Measurements from ENCODE around the gene RCAN3.
"Not testable (repeated sequence)": the region's sequence is repeated elsewhere in the genome, so short reads cannot be mapped to it uniquely, and the experiment has no call there.

Gene RCAN3

GRCh38 chr1:24486331-24487065, 16.1 kb upstream of the RCAN3 start:
- DNase-seq (ENCODE audit: low read depth) = no peak

GRCh38 chr1:24487455-24487854, 15.2 kb upstream of the RCAN3 start:
- DNase-seq (ENCODE audit: low read depth) = no peak

GRCh38 chr1:24488159-24488558, 14.5 kb upstream of the RCAN3 start:
- peak; percentile 80 for DNase-seq (ENCODE audit: low read depth)

DNA sequence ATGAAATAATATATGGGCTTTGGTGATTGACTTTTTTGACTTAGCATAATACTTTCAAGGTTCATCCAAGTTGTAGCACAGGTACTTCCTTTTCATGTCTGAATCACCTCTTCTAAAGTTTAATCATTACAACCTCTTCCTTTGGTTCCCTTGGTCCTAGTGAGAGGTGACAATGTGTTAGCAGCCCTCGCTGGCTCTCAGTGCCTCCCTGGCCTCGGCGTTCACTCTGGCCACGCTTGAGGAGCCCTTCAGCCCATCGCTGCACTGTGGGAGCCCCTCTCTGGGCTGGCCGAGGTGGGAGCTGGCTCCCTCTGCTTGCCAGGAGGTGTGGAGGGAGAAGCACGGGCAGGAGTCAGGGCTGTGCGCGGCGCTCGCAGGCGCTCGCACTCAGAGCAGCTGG, 13.0 kb upstream of the RCAN3 start:
- no peak for DNase-seq (ENCODE audit: low read depth)

DNA sequence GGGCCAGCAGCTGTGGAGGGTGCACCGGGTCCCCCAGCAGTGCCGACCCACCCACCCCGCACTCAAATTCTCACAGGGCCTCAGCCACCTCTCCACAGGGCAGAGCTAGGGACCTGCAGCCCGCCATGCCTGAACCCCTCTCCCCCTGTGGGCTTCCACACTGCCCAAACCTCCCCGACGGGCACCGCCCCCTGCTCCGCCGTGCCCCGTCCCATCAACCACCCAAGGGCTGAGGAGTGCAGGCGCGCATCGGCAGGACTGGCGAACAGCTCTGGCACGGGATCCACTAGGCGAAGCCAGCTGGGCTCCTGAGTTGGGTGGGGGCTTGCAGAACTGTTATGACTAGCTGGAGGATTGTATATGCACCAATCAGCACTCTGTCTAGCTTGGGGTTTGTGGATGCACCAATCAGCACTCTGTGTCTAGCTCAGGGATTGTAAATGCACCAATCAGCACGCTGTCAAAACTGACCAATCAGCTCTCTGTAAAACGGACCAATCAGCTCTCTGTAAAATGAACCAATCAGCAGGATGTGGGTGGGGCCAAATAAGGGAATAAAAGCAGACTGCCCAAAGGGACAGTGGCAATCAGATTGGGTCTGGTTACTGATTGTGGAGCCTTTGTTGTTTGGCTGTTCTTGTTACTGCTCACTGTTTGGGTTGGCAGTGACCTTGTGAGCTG, 12.4 kb upstream of the RCAN3 start:
- DNase-seq (ENCODE audit: low read depth) = no peak

GRCh38 chr1:24491577-24492360, 10.9 kb upstream of the RCAN3 start:
- DNase-seq (ENCODE audit: low read depth) = no peak

DNA sequence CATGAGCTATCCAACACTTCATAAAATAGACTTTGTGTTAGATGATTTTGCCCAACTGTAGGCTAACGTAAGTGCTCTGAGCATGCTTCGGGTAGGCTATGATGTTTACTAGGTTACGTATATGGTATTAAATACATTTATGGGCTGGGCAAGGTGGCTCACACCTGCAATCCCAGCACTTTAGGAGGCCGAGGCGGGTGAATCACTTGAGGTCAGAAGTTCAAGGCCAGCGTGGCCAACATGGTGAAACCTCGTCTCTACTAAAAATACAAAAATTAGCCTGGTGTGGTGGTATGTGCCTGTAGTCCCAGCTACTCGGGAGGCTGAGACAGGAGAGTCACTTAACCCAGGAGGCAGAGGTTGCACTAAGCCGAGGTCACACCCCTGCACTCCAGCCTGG, 9.7 kb upstream of the RCAN3 start:
- not testable (repeated sequence) for DNase-seq (ENCODE audit: low read depth)

- DNase-seq (ENCODE audit: low read depth) = no peak
These were observed 8.9 kb upstream of the RCAN3 start for GRCh38 chr1:24493785-24494184.

GRCh38 chr1:24498589-24498988, 4.0 kb upstream of the RCAN3 start:
- no peak for DNase-seq (ENCODE audit: low read depth)

GRCh38 chr1:24500448-24501048, 2.1 kb upstream of the RCAN3 start:
- no peak for DNase-seq (ENCODE audit: low read depth)

GRCh38 chr1:24501371-24502064, 1.1 kb upstream of the RCAN3 start:
- no peak for DNase-seq (ENCODE audit: low read depth)

DNA sequence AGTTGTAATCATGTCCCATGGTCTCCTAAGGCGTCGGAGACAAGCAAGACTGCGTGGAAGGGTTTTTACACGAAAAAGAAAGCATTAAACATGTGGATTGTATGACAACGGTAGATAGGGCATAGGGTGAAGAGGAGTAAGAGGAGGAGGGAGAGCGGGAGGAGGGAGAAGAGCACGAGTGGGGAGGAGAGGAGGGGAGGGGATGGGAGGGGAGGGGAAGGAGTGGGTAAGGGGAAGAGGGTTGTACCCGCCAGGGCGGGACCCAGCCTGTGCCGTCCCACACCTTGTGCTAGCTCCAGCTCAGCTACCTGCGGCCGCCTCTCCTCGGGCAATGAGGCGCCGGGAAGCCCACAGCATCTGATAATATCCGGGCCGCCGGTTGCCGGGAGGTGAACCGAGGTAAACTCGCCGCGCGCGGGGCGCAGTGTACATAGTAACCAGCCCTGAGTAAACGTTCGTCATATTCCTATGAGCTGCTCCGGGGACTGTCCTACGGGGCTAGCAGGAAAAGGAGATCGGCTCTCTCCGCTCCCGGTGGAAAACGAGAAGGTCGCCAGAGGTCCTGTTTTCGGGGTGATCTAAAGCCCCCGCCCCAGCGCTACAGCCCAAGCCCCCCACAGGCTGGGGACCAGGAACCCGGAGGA, 449 bp upstream of the RCAN3 start:
- peak; percentile 76 for DNase-seq (ENCODE audit: low read depth)

DNA sequence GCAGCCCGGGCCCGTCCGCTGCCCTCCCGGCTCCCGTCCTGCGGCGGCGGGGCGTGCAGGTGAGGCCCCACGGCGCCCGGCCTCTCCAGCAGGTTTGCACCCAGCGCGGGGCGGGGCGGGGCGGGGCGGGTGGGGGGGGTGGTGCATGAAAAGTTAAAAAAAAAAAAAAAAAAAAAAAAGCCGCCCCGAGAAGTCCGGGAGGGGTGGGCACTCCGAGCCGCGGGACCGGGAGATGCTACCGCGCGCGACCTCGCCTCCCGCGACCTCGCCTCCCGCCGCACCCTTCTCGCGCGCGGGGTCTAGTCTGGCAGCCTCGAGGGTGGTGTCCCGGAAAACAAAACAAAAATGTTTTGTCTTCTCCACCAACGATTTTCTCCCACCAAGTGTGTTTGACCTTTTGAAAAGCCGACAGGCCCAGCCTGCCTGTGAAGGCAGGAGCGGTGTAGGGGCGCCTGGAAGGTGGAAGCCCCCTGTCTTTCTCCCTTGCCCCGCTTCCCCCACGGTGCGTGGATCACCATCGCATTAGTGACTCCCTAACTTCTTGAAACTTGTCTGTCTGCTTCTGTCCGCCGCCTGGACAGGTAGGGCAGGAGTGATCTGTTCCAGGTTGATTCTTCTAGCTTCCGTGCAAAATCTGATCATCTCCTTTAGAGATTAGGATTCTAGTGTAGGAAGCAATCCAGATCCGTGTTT, 569 bp downstream of the RCAN3 start:
- DNase-seq (ENCODE audit: low read depth) = no peak

DNA sequence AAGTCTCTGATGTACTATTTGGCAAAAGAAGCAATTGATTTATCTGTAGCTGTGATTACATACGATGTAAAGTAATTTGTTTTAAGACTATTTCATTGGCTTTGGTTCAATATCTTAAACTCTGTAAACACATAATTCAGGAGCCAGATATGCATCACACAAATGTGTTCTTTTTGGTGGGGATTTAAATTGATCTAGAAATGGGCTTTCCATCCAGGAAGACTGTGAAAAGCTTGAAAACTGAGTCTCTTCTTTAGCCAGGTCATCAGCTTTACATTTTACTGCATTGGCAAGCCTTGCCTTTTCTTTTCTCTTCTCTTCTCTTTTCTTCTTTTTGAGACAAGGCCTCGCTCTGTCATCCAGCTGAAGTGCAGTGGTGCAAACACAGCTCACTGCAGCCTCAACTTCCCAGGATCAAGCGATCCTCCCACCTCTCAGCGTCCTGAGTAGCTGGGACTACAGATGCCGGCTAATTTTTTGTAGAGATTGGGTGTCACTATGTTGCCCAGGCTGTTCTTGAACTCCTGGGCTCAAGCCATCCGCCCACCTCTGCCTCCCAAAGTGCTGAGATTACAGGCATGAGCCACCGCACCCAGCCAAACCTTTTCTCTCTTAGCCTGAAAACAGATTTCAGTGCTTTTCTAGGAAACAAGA, 1.4 kb downstream of the RCAN3 start:
- no peak for DNase-seq (ENCODE audit: low read depth)

GRCh38 chr1:24504560-24504959, 1.9 kb downstream of the RCAN3 start:
- DNase-seq (ENCODE audit: low read depth) = no peak

- no peak for DNase-seq (ENCODE audit: low read depth)
These were observed 3.2 kb downstream of the RCAN3 start for GRCh38 chr1:24505816-24506215.

DNA sequence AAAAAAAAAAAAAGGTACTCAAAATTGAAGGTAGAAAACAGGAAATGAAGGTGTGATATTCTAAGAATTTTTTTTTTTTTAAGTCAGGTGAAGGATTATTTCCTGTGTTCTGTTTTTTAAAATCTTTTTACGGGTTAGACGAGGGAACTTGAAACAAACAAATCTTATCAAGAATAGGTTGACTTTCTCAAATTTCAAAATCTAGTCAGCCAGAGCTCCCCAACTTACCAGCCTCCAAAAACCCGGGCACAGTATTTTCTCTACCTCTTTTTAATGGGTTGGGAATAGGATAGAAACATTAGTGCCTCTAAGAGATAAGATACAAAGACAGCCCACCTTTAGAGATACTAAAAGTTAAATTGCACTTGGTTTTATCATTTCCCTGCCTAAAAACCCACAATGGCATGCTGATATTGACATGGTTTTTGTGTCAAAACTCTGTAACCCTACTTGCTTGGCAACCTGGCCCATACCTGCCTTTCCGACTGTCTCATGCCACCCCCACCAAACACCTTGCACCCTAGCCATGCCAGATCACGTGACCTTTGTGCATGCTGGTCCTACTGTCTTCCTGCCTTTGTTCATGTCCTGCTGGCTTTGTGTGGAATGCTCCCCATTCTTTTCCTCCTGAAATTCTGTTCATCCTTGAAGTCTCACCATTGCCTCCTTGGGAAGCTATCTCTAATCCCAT, 4.2 kb downstream of the RCAN3 start:
- no peak for DNase-seq (ENCODE audit: low read depth)

- DNase-seq (ENCODE audit: low read depth) = no peak
These were observed 4.8 kb downstream of the RCAN3 start for GRCh38 chr1:24507405-24507804.

DNA sequence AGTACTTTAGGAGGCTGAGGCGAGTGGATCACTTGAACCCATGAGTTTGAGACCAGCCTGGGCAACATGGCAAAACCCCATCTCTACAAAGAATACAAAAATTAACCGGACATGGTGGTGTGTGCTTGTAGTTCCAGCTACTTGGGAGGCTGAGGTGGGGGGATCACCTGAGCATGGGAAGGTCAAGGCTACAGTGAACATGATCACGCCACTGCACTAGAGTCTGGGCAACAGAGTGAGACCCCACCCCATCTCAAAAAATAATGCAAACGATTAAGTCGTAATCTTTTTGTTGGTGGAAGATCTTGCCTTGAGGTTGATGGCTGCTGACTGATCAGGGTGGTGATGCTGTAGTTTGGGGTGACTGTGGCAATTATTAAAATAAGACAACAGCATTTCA, 6.3 kb downstream of the RCAN3 start:
- no peak for DNase-seq (ENCODE audit: low read depth)

- DNase-seq (ENCODE audit: low read depth) = no peak
These were observed 11.1 kb downstream of the RCAN3 start for GRCh38 chr1:24513706-24514105.

Data from stimulated activated CD4-positive, alpha-beta T cell treated with anti-CD3 and anti-CD28 coated beads, Interleukin-2, amount 100 ng/mL, for 4 hours (primary cell).